Smooth muscle cell of the umbilical artery (primary cell): ENCODE data around the gene EID2. TPM values are rescaled to one million over a fixed set of nuclear protein-coding genes. Genes with fewer than 3 reads are reported as not detected.

ENCODE experiments used
- total RNA-seq: library from RNA; depleted of rRNA; stranded (reverse); fragments of >200 nt; gene quantifications from 2 replicates; pipeline ENCODE4 v1.2.3, GENCODE V29; 2014

EID2 gene, protein sequence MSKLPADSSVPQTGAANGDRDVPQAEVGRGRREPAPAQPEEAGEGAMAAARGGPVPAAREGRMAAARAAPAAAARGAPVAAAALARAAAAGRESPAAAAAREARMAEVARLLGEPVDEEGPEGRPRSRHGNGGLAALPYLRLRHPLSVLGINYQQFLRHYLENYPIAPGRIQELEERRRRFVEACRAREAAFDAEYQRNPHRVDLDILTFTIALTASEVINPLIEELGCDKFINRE
- total RNA-seq, result 8.2 and 9.8 TPM in 2 replicates

DNA sequence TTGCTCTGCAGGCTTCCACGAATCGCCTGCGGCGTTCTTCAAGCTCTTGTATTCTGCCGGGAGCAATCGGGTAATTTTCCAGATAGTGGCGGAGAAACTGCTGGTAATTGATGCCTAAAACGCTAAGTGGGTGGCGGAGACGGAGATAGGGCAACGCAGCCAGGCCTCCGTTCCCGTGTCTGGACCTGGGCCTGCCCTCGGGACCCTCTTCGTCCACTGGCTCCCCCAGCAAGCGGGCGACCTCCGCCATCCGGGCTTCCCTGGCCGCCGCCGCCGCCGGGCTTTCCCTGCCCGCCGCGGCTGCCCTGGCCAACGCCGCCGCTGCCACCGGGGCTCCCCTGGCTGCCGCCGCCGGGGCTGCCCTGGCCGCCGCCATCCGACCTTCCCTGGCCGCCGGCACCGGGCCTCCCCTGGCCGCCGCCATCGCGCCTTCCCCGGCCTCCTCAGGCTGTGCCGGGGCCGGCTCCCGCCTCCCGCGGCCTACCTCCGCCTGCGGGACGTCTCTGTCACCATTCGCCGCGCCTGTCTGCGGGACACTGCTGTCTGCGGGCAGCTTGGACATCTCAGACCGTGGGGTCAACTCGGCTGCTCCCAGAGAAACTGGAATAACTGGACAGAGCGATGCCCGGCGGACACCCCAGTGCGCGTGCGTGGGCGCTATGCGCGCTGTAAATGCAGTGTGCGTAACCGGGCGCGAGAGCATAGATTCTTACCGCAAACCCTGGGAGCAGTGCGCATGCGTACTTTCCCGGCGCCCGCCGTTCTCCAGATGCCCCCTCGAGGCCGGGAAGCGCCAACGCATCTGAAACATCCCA, at the start of gene EID2:
Gene EID2, minus strand, starts transcription at position 644 of the 815 bp plus-strand sequence. Its CDS starts 82 bp downstream, at position 562.

DNA sequence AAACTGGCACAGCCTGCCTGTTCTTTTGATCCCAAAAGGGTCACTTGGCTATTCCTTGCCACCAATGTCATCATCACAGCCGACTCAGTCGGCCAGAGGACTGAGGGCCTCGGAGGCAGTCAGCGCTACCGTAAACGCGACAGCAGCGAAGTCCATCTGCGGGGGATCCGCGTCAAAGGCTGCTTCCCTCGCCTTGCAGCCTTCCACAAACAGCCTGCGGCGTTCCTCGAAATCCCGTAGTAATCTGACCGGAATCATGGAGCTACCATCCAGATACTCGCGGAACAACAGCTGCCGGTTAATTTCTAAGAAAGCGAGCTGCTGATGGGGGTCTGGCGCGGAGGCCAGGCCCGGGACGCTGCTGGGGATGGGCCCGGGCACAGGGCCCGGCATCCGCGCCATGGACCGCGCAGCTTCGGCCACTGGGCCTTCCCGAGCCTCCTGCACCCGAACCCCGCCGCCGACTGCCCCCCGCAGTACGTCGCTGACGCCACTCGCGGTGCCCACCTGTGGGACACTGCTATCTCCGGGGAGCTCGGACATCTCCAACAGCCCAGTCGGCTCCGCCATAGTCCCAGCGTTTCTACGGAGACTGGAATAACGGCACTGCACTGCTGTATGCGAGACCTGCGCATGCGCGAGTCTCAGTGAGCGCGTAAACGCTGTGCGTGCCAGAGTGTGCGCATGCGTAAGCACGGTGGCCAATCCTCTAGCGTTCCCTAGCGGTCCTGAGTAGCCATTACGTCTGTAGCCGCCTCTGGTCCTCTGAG, 7.5 kb downstream of the EID2 start, which contains the start of gene EID2B:
Gene EID2B, minus strand, starts transcription at position 620 of the 770 bp plus-strand sequence. Its CDS starts 50 bp downstream, at position 570.

DNA sequence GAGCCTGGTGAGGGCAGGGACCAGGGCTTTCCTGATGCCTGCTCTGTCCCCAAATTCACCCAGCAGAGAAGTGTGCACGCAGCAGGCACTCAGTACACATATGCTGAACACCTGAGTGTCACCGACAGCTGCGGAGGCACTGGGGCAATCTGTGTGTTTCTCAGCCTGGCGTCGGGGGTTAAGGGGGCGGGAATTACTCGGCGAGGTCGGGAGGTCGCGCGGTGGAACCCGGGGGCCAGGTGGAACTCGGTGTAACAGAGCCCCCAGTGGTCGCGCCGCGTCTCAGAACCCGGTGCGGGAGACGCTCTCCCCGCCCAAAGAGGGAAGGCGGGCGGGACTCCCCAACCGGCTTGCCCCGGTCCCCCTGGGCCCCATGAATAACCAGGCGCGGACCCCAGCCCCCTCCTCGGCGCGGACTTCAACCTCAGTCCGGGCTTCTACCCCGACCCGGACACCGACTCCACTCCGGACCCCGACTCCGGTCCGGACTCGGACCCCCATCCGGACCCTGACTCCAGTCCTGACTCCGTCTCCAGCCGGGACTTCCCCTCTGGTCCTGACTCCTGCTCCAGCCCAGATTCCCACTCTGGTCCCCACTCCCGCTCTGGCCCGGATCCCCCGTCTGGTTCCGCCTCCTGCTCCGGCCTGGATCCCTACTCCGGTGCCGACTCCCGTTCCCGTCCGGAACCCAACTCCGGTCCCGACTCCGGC, 25.0 kb downstream of the EID2 start, which contains the start of gene SELENOV:
Gene SELENOV, plus strand, starts transcription at position 300 of the 711 bp plus-strand sequence. Its CDS starts 74 bp downstream, at position 374.

DNA sequence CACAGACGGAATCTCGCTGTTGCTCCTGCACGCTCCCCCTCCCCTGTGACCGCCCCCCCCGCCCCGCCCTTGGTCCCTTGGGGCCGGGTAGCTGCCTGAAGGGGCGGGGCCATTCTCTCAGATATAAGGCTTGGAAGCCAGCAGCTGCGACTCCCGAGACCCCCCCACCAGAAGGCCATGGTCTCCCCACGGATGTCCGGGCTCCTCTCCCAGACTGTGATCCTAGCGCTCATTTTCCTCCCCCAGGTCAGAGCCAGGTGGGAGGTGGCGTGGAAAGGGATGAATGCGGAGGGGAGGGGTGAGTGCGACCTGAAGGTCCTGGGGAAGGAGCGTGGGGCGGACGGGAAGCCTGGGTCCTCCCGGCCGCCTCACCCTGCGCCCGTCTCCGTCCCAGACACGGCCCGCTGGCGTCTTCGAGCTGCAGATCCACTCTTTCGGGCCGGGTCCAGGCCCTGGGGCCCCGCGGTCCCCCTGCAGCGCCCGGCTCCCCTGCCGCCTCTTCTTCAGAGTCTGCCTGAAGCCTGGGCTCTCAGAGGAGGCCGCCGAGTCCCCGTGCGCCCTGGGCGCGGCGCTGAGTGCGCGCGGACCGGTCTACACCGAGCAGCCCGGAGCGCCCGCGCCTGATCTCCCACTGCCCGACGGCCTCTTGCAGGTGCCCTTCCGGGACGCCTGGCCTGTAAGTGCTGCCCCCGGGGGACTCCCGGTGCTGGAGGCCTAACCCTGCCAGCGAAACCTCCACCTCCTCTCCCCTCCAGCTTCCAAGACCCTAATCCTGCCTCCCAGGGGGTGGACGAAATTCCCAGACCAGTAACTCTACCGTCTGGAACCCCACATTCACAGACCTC, 40.9 kb downstream of the EID2 start, which contains the start of gene DLL3:
Gene DLL3, plus strand, starts transcription at position 150 of the 845 bp plus-strand sequence. Its CDS starts 28 bp downstream, at position 178.

Other genes starting within 250 kb of the EID2 start
- gene IFNL1, start 243.8 kb downstream of the EID2 start, total RNA-seq, result not detected in 2 replicates
- 0.51 and 0.59 TPM in 2 replicates for gene LRFN1, start 219.3 kb downstream of the EID2 start, total RNA-seq
- gene GMFG, start 204.1 kb downstream of the EID2 start, total RNA-seq, result not detected in 2 replicates
- 56.7 and 100 TPM in 2 replicates for gene SAMD4B, start 197.7 kb downstream of the EID2 start, total RNA-seq
- gene PAF1, start 149.1 kb downstream of the EID2 start, total RNA-seq, result 20.6 and 24.1 TPM in 2 replicates
- 15.1 and 19.5 TPM in 2 replicates for gene MED29, start 148.8 kb downstream of the EID2 start, total RNA-seq
- gene ZFP36, start 133.3 kb downstream of the EID2 start, total RNA-seq, result 0.59 and 1.2 TPM in 2 replicates
- gene PLEKHG2, start 127.5 kb downstream of the EID2 start, total RNA-seq, result 13.4 and 22.7 TPM in 2 replicates
- 22.9 and 43.7 TPM in 2 replicates for gene RPS16, start 104.2 kb downstream of the EID2 start, total RNA-seq
- gene SUPT5H, start 94.6 kb downstream of the EID2 start, total RNA-seq, result 71.0 and 92.6 TPM in 2 replicates
- 43.9 and 64.5 TPM in 2 replicates for gene TIMM50, start 59.3 kb downstream of the EID2 start, total RNA-seq
- gene DLL3, start 41.2 kb downstream of the EID2 start, total RNA-seq, result under 0.01 and 0.32 TPM in 2 replicates
- gene SELENOV, start 25.0 kb downstream of the EID2 start, total RNA-seq, result not detected in 2 replicates
- gene EID2B, start 7.3 kb downstream of the EID2 start, total RNA-seq, result 1.9 and 3.6 TPM in 2 replicates
- gene LGALS13, start 62.4 kb upstream of the EID2 start, total RNA-seq, result not detected in 2 replicates
- gene LGALS16, start 115.8 kb upstream of the EID2 start, total RNA-seq, result not detected in 2 replicates
- gene LGALS14, start 164.3 kb upstream of the EID2 start, total RNA-seq, result not detected in 2 replicates
- not detected in 2 replicates for gene CLC, start 197.9 kb upstream of the EID2 start, total RNA-seq
- gene LEUTX, start 238.7 kb upstream of the EID2 start, total RNA-seq, result not detected in 2 replicates